ENCODE results near the gene MTMR12.

- TF ChIP-seq CTCF (IDR thresholded peaks at IDR 0.05): no peak
- TF ChIP-seq POLR2AphosphoS5 (IDR thresholded peaks at IDR 0.05): peak in 3 of 4 donors; percentile 39 to 67 (median 41)
- TF ChIP-seq POLR2A (IDR thresholded peaks at IDR 0.05): no peak
Measured at GRCh38 chr5:32223972-32224609, 88.6 kb downstream of the MTMR12 start.
